ENCODE data around the gene ABTB2. TPM values are rescaled to one million over a fixed set of nuclear protein-coding genes. Genes with fewer than 3 reads are reported as not detected.

The ABTB2 gene
- total and polyA plus RNA-seq, 9 of the 15 experiments (the other 6 are each of a cell fraction or from before 2014, with no cell fraction given), result 0.03 to 0.18 (median 0.12) TPM; not detected in 2

DNA sequence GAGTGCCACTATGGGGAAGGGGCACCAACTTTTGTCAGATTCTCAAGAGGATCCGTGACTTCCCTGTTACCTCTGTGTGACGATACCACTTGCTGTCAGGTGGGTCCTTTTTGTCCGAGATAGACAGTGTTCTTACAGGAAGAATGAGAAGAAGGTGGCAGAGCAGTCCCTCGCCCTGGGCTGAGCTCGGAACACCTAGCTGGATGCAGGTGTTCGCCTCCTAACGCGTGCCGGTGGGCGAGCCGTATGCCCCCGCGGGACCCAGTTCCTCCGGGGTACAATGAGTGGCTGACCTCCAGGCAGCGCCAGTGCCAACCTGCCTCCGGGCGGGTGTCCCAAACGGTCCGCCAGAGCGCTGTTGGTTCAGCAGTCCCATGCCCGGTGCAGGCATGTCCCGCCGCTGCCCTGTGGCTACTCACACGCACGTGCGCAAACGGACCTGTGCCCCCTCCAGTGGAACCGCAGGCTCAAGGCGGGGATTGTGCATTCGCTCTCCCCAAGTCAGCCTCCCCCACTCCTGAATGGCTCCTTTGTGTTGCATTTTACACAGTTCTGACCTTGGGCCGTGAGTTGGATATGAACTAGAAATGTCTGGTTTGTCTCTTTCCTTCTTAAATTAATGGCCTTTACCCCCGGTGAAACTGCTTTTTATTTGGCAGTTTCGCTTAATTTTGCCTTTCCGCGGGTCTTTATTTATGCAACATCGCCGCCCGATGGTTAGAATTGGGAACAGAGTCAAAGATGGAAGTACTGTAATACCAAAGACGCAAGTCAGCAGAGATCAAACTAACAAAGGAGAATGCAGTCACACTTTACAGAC is 1.1 kb upstream of the ABTB2 start (continued):
- TF ChIP-seq, protein P1, sequence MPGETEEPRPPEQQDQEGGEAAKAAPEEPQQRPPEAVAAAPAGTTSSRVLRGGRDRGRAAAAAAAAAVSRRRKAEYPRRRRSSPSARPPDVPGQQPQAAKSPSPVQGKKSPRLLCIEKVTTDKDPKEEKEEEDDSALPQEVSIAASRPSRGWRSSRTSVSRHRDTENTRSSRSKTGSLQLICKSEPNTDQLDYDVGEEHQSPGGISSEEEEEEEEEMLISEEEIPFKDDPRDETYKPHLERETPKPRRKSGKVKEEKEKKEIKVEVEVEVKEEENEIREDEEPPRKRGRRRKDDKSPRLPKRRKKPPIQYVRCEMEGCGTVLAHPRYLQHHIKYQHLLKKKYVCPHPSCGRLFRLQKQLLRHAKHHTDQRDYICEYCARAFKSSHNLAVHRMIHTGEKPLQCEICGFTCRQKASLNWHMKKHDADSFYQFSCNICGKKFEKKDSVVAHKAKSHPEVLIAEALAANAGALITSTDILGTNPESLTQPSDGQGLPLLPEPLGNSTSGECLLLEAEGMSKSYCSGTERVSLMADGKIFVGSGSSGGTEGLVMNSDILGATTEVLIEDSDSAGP (CRISPR knock-in tag; IDR thresholded peaks at IDR 0.05), result no peak
- TF ChIP-seq HLTF (IDR thresholded peaks at IDR 0.05) (no peak), FUS (optimal IDR thresholded peaks at IDR 0.05; ENCODE audit: low read depth, low read length) (no peak), C11orf30 (IDR thresholded peaks at IDR 0.05; ENCODE audit: low read depth) (peak; percentile 71), HIVEP1 (CRISPR knock-in tag; IDR thresholded peaks at IDR 0.05) (no peak), RBM25 (IDR thresholded peaks at IDR 0.05; ENCODE audit: low read depth, low read length, severe bottlenecking) (peak; percentile 89), MCM5 (IDR thresholded peaks at IDR 0.05; ENCODE audit: low read depth) (no peak), ARNT (IDR thresholded peaks at IDR 0.05) (no peak; a peak in 1 of 4 replicates), PYGO2 (tag; IDR thresholded peaks at IDR 0.05) (no peak), HDAC2 (IDR thresholded peaks at IDR 0.05) (no peak), SRF (CRISPR knock-in tag; IDR thresholded peaks at IDR 0.05) (no peak), TRIM24 (IDR thresholded peaks at IDR 0.05) (no peak), ZNF589 (CRISPR knock-in tag; IDR thresholded peaks at IDR 0.05; ENCODE audit: low read depth) (no peak), PTTG1 (tag; IDR thresholded peaks at IDR 0.05; ENCODE audit: low read depth) (no peak), KHSRP (IDR thresholded peaks at IDR 0.05) (no peak), MEF2D (tag; conservative IDR thresholded peaks at IDR 0.05; ENCODE audit: low read depth) (no peak), ZKSCAN1 (IDR thresholded peaks at IDR 0.05; ENCODE audit: low read depth, low read length) (no peak)
- TF ChIP-seq, protein P2, sequence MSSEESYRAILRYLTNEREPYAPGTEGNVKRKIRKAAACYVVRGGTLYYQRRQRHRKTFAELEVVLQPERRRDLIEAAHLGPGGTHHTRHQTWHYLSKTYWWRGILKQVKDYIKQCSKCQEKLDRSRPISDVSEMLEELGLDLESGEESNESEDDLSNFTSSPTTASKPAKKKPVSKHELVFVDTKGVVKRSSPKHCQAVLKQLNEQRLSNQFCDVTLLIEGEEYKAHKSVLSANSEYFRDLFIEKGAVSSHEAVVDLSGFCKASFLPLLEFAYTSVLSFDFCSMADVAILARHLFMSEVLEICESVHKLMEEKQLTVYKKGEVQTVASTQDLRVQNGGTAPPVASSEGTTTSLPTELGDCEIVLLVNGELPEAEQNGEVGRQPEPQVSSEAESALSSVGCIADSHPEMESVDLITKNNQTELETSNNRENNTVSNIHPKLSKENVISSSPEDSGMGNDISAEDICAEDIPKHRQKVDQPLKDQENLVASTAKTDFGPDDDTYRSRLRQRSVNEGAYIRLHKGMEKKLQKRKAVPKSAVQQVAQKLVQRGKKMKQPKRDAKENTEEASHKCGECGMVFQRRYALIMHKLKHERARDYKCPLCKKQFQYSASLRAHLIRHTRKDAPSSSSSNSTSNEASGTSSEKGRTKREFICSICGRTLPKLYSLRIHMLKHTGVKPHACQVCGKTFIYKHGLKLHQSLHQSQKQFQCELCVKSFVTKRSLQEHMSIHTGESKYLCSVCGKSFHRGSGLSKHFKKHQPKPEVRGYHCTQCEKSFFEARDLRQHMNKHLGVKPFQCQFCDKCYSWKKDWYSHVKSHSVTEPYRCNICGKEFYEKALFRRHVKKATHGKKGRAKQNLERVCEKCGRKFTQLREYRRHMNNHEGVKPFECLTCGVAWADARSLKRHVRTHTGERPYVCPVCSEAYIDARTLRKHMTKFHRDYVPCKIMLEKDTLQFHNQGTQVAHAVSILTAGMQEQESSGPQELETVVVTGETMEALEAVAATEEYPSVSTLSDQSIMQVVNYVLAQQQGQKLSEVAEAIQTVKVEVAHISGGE (CRISPR knock-in tag; IDR thresholded peaks at IDR 0.05), result no peak
- TF ChIP-seq, protein P3, sequence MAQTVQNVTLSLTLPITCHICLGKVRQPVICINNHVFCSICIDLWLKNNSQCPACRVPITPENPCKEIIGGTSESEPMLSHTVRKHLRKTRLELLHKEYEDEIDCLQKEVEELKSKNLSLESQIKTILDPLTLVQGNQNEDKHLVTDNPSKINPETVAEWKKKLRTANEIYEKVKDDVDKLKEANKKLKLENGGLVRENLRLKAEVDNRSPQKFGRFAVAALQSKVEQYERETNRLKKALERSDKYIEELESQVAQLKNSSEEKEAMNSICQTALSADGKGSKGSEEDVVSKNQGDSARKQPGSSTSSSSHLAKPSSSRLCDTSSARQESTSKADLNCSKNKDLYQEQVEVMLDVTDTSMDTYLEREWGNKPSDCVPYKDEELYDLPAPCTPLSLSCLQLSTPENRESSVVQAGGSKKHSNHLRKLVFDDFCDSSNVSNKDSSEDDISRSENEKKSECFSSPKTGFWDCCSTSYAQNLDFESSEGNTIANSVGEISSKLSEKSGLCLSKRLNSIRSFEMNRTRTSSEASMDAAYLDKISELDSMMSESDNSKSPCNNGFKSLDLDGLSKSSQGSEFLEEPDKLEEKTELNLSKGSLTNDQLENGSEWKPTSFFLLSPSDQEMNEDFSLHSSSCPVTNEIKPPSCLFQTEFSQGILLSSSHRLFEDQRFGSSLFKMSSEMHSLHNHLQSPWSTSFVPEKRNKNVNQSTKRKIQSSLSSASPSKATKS (CRISPR knock-in tag; IDR thresholded peaks at IDR 0.05), result no peak

Measured in K562 (cell line).